Endothelial cell of umbilical vein (primary cell): ENCODE data around the gene TEX19.

Experiments used
- CTCF ChIP-seq, 2 donors: IDR thresholded peaks; 1 replicate in 1 of 2; 2 replicates in 1 of 2; pipeline ENCODE4 v1.5.1; 2011; ENCODE audit warnings: low read length in 2 of 2, mild to moderate bottlenecking in 2 of 2, moderate library complexity in 2 of 2, control low read depth in 1 of 2, inconsistent platforms in 1 of 2, low read depth in 1 of 2; ENCODE audit not compliant: insufficient read depth in 1 of 2; ENCODE audit errors: extremely low read depth in 1 of 2
- EZH2 ChIP-seq: IDR thresholded peaks from 2 replicates; pipeline ENCODE4 v1.6.1; 2012; ENCODE audit warnings: borderline replicate concordance, low read depth, mild to moderate bottlenecking, moderate library complexity, low read length, inconsistent platforms; ENCODE audit not compliant: severe bottlenecking
- FOS ChIP-seq: IDR thresholded peaks from 2 replicates; pipeline ENCODE4 v1.6.1; 2011; ENCODE audit warnings: mild to moderate bottlenecking, low read length, moderate library complexity, borderline replicate concordance; ENCODE audit not compliant: insufficient read depth
- MYC ChIP-seq: IDR thresholded peaks from one replicate; pipeline ENCODE4 v1.6.1; 2011; ENCODE audit warnings: mild to moderate bottlenecking, low read depth, low read length
- POLR2A ChIP-seq: IDR thresholded peaks from 2 replicates; pipeline ENCODE4 v1.6.1; 2012; ENCODE audit warnings: low read depth, mild to moderate bottlenecking, control low read depth, low read length
- POLR2AphosphoS5 ChIP-seq: IDR thresholded peaks from 2 replicates; pipeline ENCODE4 v1.6.1; 2012; ENCODE audit warnings: low read depth, mild to moderate bottlenecking, control low read depth, low read length, moderate library complexity; ENCODE audit not compliant: insufficient read depth

GRCh38 chr17:82321947-82322466 is 37.0 kb upstream of the TEX19 start:
- no peak for TF ChIP-seq CTCF (IDR thresholded peaks at IDR 0.05; ENCODE audit: extremely low read depth in 1 of 2, insufficient read depth in 1 of 2, low read depth in 1 of 2, low read length in 2 of 2)
- no peak for TF ChIP-seq EZH2
- TF ChIP-seq POLR2AphosphoS5 = no peak
- TF ChIP-seq POLR2A = no peak
- no peak for TF ChIP-seq FOS
- TF ChIP-seq MYC = no peak
